Measurements from ENCODE around the gene GSAP.

The GSAP gene

GRCh38 chr7:77326131-77326530 is 90.0 kb downstream of the GSAP start:
- TF ChIP-seq CTCF (IDR thresholded peaks at IDR 0.05; ENCODE audit: insufficient read depth, low read depth, low read length, missing control alignments), result no peak
- H3K4me3 ChIP-seq (ENCODE audit: low read length), result no peak overlapping the region
- DNase-seq (ENCODE audit: low read depth), result peak; percentile 64

- H3K4me3 ChIP-seq (ENCODE audit: low read length), result no peak overlapping the region
- no peak for DNase-seq (ENCODE audit: low read depth)
- TF ChIP-seq CTCF (IDR thresholded peaks at IDR 0.05; ENCODE audit: insufficient read depth, low read depth, low read length, missing control alignments), result no peak
These were observed 94.8 kb downstream of the GSAP start for GRCh38 chr7:77321300-77321699.

GRCh38 chr7:77320714-77321113 is 95.4 kb downstream of the GSAP start:
- no peak overlapping the region for H3K4me3 ChIP-seq (ENCODE audit: low read length)
- TF ChIP-seq CTCF (IDR thresholded peaks at IDR 0.05; ENCODE audit: insufficient read depth, low read depth, low read length, missing control alignments), result no peak
- no peak for DNase-seq (ENCODE audit: low read depth)

GRCh38 chr7:77320137-77320536 is 96.0 kb downstream of the GSAP start:
- DNase-seq (ENCODE audit: low read depth), result no peak
- TF ChIP-seq CTCF (IDR thresholded peaks at IDR 0.05; ENCODE audit: insufficient read depth, low read depth, low read length, missing control alignments), result no peak
- no peak overlapping the region for H3K4me3 ChIP-seq (ENCODE audit: low read length)

GRCh38 chr7:77318019-77318418 is 98.1 kb downstream of the GSAP start:
- H3K4me3 ChIP-seq (ENCODE audit: low read length), result no peak overlapping the region
- no peak for DNase-seq (ENCODE audit: low read depth)
- no peak for TF ChIP-seq CTCF (IDR thresholded peaks at IDR 0.05; ENCODE audit: insufficient read depth, low read depth, low read length, missing control alignments)

- peak; percentile 36 for DNase-seq (ENCODE audit: low read depth)
These were observed 99.8 kb downstream of the GSAP start for GRCh38 chr7:77316219-77316978.

More at GRCh38 chr7:77316219-77316978, 99.8 kb downstream of the GSAP start:
- H3K4me3 ChIP-seq (ENCODE audit: low read length), result no peak overlapping the region
- TF ChIP-seq CTCF (IDR thresholded peaks at IDR 0.05; ENCODE audit: insufficient read depth, low read depth, low read length, missing control alignments), result no peak

Measured in epithelial cell of esophagus (primary cell).